K562 (cell line): Measurements from ENCODE around the gene FKBP2. TPM values are rescaled to one million over a fixed set of nuclear protein-coding genes. Genes with fewer than 3 reads are reported as not detected.
A peak's percentile ranks its signal among the peaks of the same experiment; 100 is the strongest.

Experiments
- ARID4B ChIP-seq: sonication (generic); formaldehyde crosslinking; IDR thresholded peaks from 2 replicates; pipeline ENCODE4 v1.8.0; 2022; ENCODE audit warnings: mild to moderate bottlenecking, missing genetic modification reagents
- ARNT ChIP-seq, 2 experiments: fragments of 450-650 bp; IDR thresholded peaks; 2 replicates each; pipeline ENCODE4 v1.6.1; 2016; ENCODE audit warnings: mild to moderate bottlenecking in 1 of 2
- CREBBP ChIP-seq: IDR thresholded peaks from one replicate; pipeline ENCODE4 v1.6.1; 2012; ENCODE audit warnings: low read depth, mild to moderate bottlenecking, control low read depth, inconsistent platforms, low read length
- EP400 ChIP-seq: fragments of 450-650 bp; IDR thresholded peaks from 2 replicates; pipeline ENCODE4 v1.6.1; 2017; ENCODE audit warnings: antibody characterized with exemption, mild to moderate bottlenecking, moderate library complexity
- FOS ChIP-seq: IDR thresholded peaks from 3 replicates; pipeline ENCODE4 v1.6.1; 2011; ENCODE audit not compliant: insufficient read length; ENCODE audit errors: extremely low read depth
- HDAC1 ChIP-seq, 2 experiments: fragments of 450-650 bp; IDR thresholded peaks; 2 replicates each; pipeline ENCODE4 v1.6.1; 2016 to 2017; ENCODE audit warnings: inconsistent platforms in 1 of 2, mild to moderate bottlenecking in 1 of 2, moderate library complexity in 1 of 2
- KLF6 ChIP-seq: fragments of 250-450 bp; sonication (Bioruptor Pico); IDR thresholded peaks from 2 replicates; pipeline ENCODE4 v1.4.0; 2020; ENCODE audit warnings: mild to moderate bottlenecking, moderate library complexity, borderline replicate concordance
- NCOR1 ChIP-seq: fragments of 450-650 bp; IDR thresholded peaks from 2 replicates; pipeline ENCODE4 v1.6.1; 2016; ENCODE audit warnings: mild to moderate bottlenecking, moderate library complexity
- RAD51 ChIP-seq: fragments of 450-650 bp; IDR thresholded peaks from 2 replicates; pipeline ENCODE4 v1.7.1; 2016; ENCODE audit warnings: low read depth, mild to moderate bottlenecking, borderline replicate concordance
- RBM17 ChIP-seq: fragments of 200-400 bp; formaldehyde crosslinking; IDR thresholded peaks from 2 replicates; pipeline ENCODE4 v1.6.1; 2017; ENCODE audit warnings: low read depth, mild to moderate bottlenecking, low read length, borderline replicate concordance
- SRSF9 ChIP-seq: fragments of 200-400 bp; formaldehyde crosslinking; IDR thresholded peaks from 2 replicates; pipeline ENCODE4 v1.6.1; 2017; ENCODE audit warnings: low read depth, low read length, borderline replicate concordance
- STAT5A ChIP-seq: IDR thresholded peaks from 2 replicates; pipeline ENCODE4 v1.6.1; 2012; ENCODE audit warnings: low read length, inconsistent platforms, borderline replicate concordance
- XRCC5 ChIP-seq: fragments of 200-400 bp; formaldehyde crosslinking; IDR thresholded peaks from 2 replicates; pipeline ENCODE4 v1.6.1; 2017; ENCODE audit warnings: low read depth, mild to moderate bottlenecking, low read length
- ZNF165 ChIP-seq: fragments of 250-450 bp; sonication (Bioruptor Pico); IDR thresholded peaks from 2 replicates; pipeline ENCODE4 v1.4.0; 2020; ENCODE audit warnings: borderline replicate concordance
- ZNF696 ChIP-seq: fragments of 250-450 bp; sonication (Bioruptor Pico); conservative IDR thresholded peaks from 2 replicates; pipeline ENCODE4 v1.4.0; 2020; ENCODE audit warnings: mild to moderate bottlenecking, moderate library complexity
- ZNF830 ChIP-seq: fragments of 250-450 bp; sonication (Bioruptor Pico); IDR thresholded peaks from 2 replicates; pipeline ENCODE4 v1.5.0; 2021; ENCODE audit warnings: mild to moderate bottlenecking
- polyA plus RNA-seq, 8 experiments: library from polyadenylated mRNA; depleted of rRNA in 4 of 8; stranded (reverse) in 5 of 8; unstranded in 3 of 8; fragments of >200 nt; fragmentation: Nextera tagmentation in 2 of 8; fragmentation: Illumina TruSeq in 1 of 8; extraction: Ambion mirVana in 2 of 8; extraction: Trizol in 1 of 8; gene quantifications; 2 replicates each; pipeline versions ENCODE4 v1.2.1 to v1.2.3, GENCODE V29; 2011 to 2014; ENCODE audit warnings: inconsistent platforms in 1 of 8, missing spikeins in 1 of 8
- total RNA-seq, 7 experiments: library from RNA; depleted of rRNA in 6 of 7; stranded (reverse); fragments of >200 nt in 6 of 7; fragmentation: Illumina TruSeq in 2 of 7; extraction: Trizol in 2 of 7; gene quantifications; 2 replicates each; pipeline versions ENCODE4 v1.2.1 to v1.2.3, GENCODE V29; 2011 to 2021; ENCODE audit warnings: low replicate concordance in 1 of 7
- TF ChIP-seq, protein P1 (sequence below): sonication (generic); formaldehyde crosslinking; IDR thresholded peaks from 2 replicates; pipeline ENCODE4 v1.8.1; 2023; ENCODE audit warnings: missing genetic modification reagents, mild to moderate bottlenecking, borderline replicate concordance
- TF ChIP-seq, protein P2 (sequence below): sonication (generic); formaldehyde crosslinking; IDR thresholded peaks from 2 replicates; pipeline ENCODE4 v1.8.1; 2023; ENCODE audit warnings: mild to moderate bottlenecking, missing genetic modification reagents

FKBP2 gene
- total and polyA plus RNA-seq, 9 of the 15 experiments (the other 6 are each of a cell fraction or from before 2014, with no cell fraction given), result 3.5 to 151 (median 58.1) TPM

- TF ChIP-seq, protein P1, sequence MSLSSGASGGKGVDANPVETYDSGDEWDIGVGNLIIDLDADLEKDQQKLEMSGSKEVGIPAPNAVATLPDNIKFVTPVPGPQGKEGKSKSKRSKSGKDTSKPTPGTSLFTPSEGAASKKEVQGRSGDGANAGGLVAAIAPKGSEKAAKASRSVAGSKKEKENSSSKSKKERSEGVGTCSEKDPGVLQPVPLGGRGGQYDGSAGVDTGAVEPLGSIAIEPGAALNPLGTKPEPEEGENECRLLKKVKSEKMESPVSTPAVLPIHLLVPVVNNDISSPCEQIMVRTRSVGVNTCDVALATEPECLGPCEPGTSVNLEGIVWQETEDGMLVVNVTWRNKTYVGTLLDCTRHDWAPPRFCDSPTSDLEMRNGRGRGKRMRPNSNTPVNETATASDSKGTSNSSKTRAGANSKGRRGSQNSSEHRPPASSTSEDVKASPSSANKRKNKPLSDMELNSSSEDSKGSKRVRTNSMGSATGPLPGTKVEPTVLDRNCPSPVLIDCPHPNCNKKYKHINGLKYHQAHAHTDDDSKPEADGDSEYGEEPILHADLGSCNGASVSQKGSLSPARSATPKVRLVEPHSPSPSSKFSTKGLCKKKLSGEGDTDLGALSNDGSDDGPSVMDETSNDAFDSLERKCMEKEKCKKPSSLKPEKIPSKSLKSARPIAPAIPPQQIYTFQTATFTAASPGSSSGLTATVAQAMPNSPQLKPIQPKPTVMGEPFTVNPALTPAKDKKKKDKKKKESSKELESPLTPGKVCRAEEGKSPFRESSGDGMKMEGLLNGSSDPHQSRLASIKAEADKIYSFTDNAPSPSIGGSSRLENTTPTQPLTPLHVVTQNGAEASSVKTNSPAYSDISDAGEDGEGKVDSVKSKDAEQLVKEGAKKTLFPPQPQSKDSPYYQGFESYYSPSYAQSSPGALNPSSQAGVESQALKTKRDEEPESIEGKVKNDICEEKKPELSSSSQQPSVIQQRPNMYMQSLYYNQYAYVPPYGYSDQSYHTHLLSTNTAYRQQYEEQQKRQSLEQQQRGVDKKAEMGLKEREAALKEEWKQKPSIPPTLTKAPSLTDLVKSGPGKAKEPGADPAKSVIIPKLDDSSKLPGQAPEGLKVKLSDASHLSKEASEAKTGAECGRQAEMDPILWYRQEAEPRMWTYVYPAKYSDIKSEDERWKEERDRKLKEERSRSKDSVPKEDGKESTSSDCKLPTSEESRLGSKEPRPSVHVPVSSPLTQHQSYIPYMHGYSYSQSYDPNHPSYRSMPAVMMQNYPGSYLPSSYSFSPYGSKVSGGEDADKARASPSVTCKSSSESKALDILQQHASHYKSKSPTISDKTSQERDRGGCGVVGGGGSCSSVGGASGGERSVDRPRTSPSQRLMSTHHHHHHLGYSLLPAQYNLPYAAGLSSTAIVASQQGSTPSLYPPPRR (CRISPR knock-in tag), result no peak
- TF ChIP-seq ZNF830, result no peak
- no peak for TF ChIP-seq FOS
- no peak for TF ChIP-seq KLF6 (CRISPR knock-in tag)
- TF ChIP-seq, protein P2, sequence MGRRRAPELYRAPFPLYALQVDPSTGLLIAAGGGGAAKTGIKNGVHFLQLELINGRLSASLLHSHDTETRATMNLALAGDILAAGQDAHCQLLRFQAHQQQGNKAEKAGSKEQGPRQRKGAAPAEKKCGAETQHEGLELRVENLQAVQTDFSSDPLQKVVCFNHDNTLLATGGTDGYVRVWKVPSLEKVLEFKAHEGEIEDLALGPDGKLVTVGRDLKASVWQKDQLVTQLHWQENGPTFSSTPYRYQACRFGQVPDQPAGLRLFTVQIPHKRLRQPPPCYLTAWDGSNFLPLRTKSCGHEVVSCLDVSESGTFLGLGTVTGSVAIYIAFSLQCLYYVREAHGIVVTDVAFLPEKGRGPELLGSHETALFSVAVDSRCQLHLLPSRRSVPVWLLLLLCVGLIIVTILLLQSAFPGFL (CRISPR knock-in tag), result no peak
- no peak for TF ChIP-seq CREBBP
- no peak for TF ChIP-seq STAT5A
- TF ChIP-seq ARNT (IDR thresholded peaks at IDR 0.05), result no peak
- TF ChIP-seq XRCC5, result no peak
- TF ChIP-seq ZNF696 (CRISPR knock-in tag), result no peak
- peak; percentile 87 for TF ChIP-seq EP400
- TF ChIP-seq RAD51, result no peak
- peak in 1 of 2 experiments; percentile 72; a peak in 2 of 4 replicates for TF ChIP-seq HDAC1 (IDR thresholded peaks at IDR 0.05)
- peak; percentile 45 for TF ChIP-seq NCOR1
- TF ChIP-seq SRSF9, result no peak
- TF ChIP-seq ZNF165 (CRISPR knock-in tag), result no peak
- TF ChIP-seq RBM17, result no peak
- no peak for TF ChIP-seq ARID4B (CRISPR knock-in tag)
Observed at GRCh38 chr11:64245797-64246620, 5.1 kb downstream of the FKBP2 start (continued).
